ENCODE results near the gene SREBF2. TPM values are rescaled to one million over a fixed set of nuclear protein-coding genes. Genes with fewer than 3 reads are reported as not detected.
A peak's percentile ranks its signal among the peaks of the same experiment; 100 is the strongest.

The SREBF2 gene
- total RNA-seq, 1 experiment from 2014 or later: 129 TPM

DNA sequence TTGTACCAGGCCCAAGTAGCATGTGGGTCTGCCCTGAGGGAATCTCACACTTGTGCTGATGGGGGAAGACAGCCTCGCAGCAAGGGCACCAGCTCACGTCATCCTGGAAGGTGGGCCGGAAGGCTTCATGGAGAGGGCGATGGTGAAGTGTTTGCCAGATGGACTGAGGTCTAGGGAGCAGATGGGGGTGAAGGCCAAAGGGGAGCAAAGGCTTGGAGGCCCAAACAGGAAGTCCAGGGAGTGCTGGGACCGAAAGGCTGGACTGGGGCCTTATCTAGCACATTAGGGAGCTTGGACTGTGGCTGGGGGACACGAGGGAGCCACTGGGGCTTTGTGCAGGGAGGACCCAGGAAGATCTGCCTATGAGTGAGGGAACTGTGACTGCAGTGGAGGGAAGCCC, 94.9 kb downstream of the SREBF2 start:
- no TSS peak for BruUV-seq (replicated peaks)
- Histone ChIP-seq H3K9me2 (ENCODE audit: insufficient read depth) (no peaks in the 10 kb centered on the region), H3K79me2 (ENCODE audit: insufficient read depth, low read length) (no peaks in the 10 kb centered on the region), H3K27me3 (ENCODE audit: insufficient read depth, low read length) (no peaks in the 10 kb centered on the region), H3K27ac (ENCODE audit: low read depth, low read length) (0 out of 2 replicates have a peak overlapping the region, but pooled peaks have one; percentile 4), H3K4me2 (ENCODE audit: low read length) (no peak overlapping the region), H3K4me3 (replicated peaks in 1 of 2; ENCODE audit: low read depth in 1 of 2, low read length in 2 of 2) (no peak overlapping the region), H3K36me3 (ENCODE audit: control insufficient read depth in 1 of 2, insufficient read depth in 2 of 2, low read length in 2 of 2) (no peaks in the 10 kb centered on the region), H3K4me1 (ENCODE audit: control insufficient read depth in 1 of 2, insufficient read depth in 2 of 2, low read length in 2 of 2) (peaks cover 2 to 7% of the 10 kb centered on the region in 2 experiments; a peak in 1 of 4 replicates), H3K9ac (ENCODE audit: low read length) (no peak overlapping the region), H3K9me3 (ENCODE audit: control insufficient read depth in 1 of 2, insufficient read depth in 1 of 2, low read depth in 1 of 2, low read length in 2 of 2) (no peaks in the 10 kb centered on the region), H2AFZ (ENCODE audit: low read depth, low read length, poor library complexity, severe bottlenecking) (no peak overlapping the region), H4K20me1 (ENCODE audit: insufficient read depth) (no peaks in the 10 kb centered on the region)
- RAD21 ChIA-PET (ENCODE audit: low non-redundant PET in 1 of 2, low total read pairs in 2 of 2, uncharacterized antibody in 2 of 2, unreplicated experiment in 2 of 2): no interaction called here
- ATAC-seq (no peak), DNase-seq (ENCODE audit: low read depth, low spot score) (no peak)
- intact Hi-C loops (cut with micrococcal nuclease): no loop called here
- CTCF ChIA-PET: no interaction called here
- POLR2A ChIA-PET: no interaction called here
- TF ChIP-seq SRF (IDR thresholded peaks at IDR 0.05; ENCODE audit: low read depth) (no peak), JUND (IDR thresholded peaks at IDR 0.05) (no peak), SIN3A (IDR thresholded peaks at IDR 0.05; ENCODE audit: low read depth) (no peak), SP1 (IDR thresholded peaks at IDR 0.05; ENCODE audit: low read depth) (no peak), EZH2 (IDR thresholded peaks at IDR 0.05) (no peak), POLR2AphosphoS5 (IDR thresholded peaks at IDR 0.05; ENCODE audit: low read depth, low read length) (no peak), FOSL1 (IDR thresholded peaks at IDR 0.05; ENCODE audit: low read depth) (no peak), TCF7L2 (IDR thresholded peaks at IDR 0.05; ENCODE audit: borderline replicate concordance, extremely low read depth, insufficient read depth, insufficient read length) (no peak), ZFX (IDR thresholded peaks at IDR 0.05) (no peak), YY1 (IDR thresholded peaks at IDR 0.05; ENCODE audit: extremely low read depth, insufficient replicate concordance, low read depth, low read length) (no peak), POLR2A (IDR thresholded peaks at IDR 0.05; ENCODE audit: borderline replicate concordance, extremely low read depth, insufficient read depth, insufficient read length) (no peak), CEBPB (IDR thresholded peaks at IDR 0.05; ENCODE audit: low read depth) (no peak)
- TF ChIP-seq, protein P1, sequence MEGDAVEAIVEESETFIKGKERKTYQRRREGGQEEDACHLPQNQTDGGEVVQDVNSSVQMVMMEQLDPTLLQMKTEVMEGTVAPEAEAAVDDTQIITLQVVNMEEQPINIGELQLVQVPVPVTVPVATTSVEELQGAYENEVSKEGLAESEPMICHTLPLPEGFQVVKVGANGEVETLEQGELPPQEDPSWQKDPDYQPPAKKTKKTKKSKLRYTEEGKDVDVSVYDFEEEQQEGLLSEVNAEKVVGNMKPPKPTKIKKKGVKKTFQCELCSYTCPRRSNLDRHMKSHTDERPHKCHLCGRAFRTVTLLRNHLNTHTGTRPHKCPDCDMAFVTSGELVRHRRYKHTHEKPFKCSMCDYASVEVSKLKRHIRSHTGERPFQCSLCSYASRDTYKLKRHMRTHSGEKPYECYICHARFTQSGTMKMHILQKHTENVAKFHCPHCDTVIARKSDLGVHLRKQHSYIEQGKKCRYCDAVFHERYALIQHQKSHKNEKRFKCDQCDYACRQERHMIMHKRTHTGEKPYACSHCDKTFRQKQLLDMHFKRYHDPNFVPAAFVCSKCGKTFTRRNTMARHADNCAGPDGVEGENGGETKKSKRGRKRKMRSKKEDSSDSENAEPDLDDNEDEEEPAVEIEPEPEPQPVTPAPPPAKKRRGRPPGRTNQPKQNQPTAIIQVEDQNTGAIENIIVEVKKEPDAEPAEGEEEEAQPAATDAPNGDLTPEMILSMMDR (IDR thresholded peaks at IDR 0.05 in 2 of 3, conservative IDR thresholded peaks at IDR 0.05 in 1 of 3; ENCODE audit: borderline replicate concordance in 1 of 3, insufficient read depth in 1 of 3, low read depth in 2 of 3, low read length in 2 of 3): no peak
- TF ChIP-seq, protein P2, sequence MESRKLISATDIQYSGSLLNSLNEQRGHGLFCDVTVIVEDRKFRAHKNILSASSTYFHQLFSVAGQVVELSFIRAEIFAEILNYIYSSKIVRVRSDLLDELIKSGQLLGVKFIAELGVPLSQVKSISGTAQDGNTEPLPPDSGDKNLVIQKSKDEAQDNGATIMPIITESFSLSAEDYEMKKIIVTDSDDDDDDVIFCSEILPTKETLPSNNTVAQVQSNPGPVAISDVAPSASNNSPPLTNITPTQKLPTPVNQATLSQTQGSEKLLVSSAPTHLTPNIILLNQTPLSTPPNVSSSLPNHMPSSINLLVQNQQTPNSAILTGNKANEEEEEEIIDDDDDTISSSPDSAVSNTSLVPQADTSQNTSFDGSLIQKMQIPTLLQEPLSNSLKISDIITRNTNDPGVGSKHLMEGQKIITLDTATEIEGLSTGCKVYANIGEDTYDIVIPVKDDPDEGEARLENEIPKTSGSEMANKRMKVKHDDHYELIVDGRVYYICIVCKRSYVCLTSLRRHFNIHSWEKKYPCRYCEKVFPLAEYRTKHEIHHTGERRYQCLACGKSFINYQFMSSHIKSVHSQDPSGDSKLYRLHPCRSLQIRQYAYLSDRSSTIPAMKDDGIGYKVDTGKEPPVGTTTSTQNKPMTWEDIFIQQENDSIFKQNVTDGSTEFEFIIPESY (IDR thresholded peaks at IDR 0.05; ENCODE audit: extremely low read depth, insufficient replicate concordance, low read length): no peak
